ENCODE data around the gene G6PC2.

DNA sequence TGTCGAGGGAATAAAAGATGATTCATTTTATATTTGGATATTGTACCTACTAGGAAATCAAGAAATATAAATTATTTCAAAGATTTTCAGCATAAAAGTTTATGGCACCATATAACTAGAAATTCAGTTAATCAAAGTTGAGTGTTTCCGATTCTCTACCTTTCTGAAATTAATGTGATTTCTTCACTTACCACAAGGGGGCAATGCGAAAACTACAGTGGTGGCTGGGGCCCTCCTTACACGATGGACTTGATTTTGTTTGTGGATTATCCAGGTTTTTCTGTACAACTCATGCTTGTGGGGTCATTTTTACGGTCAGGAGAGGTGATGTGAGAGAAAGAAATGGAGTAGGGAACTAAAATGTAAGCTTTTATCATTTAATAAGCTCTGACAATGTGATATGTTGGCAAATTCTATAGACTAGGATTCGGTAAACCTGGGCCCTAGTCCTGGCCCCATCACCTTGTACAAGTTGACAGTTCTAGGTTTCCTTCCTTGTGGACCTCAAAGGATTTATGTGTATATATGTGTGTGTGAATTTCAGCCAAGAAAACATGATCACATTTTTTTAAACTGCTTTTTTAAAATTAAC, 47.6 kb downstream of the G6PC2 start:
- TF ChIP-seq, protein P1, sequence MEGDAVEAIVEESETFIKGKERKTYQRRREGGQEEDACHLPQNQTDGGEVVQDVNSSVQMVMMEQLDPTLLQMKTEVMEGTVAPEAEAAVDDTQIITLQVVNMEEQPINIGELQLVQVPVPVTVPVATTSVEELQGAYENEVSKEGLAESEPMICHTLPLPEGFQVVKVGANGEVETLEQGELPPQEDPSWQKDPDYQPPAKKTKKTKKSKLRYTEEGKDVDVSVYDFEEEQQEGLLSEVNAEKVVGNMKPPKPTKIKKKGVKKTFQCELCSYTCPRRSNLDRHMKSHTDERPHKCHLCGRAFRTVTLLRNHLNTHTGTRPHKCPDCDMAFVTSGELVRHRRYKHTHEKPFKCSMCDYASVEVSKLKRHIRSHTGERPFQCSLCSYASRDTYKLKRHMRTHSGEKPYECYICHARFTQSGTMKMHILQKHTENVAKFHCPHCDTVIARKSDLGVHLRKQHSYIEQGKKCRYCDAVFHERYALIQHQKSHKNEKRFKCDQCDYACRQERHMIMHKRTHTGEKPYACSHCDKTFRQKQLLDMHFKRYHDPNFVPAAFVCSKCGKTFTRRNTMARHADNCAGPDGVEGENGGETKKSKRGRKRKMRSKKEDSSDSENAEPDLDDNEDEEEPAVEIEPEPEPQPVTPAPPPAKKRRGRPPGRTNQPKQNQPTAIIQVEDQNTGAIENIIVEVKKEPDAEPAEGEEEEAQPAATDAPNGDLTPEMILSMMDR (conservative IDR thresholded peaks at IDR 0.05), result peak; percentile 75
- TF ChIP-seq EZH2 (IDR thresholded peaks at IDR 0.05; ENCODE audit: low read depth), result no peak
